ENCODE results near the gene MYOCOS. TPM values are rescaled to one million over a fixed set of nuclear protein-coding genes. Genes with fewer than 3 reads are reported as not detected.
"Not testable (repeated sequence)": the region's sequence is repeated elsewhere in the genome, so short reads cannot be mapped to it uniquely, and the experiment has no call there.

The MYOCOS gene
- total RNA-seq, 2 donors from 2014 or later = not detected

DNA sequence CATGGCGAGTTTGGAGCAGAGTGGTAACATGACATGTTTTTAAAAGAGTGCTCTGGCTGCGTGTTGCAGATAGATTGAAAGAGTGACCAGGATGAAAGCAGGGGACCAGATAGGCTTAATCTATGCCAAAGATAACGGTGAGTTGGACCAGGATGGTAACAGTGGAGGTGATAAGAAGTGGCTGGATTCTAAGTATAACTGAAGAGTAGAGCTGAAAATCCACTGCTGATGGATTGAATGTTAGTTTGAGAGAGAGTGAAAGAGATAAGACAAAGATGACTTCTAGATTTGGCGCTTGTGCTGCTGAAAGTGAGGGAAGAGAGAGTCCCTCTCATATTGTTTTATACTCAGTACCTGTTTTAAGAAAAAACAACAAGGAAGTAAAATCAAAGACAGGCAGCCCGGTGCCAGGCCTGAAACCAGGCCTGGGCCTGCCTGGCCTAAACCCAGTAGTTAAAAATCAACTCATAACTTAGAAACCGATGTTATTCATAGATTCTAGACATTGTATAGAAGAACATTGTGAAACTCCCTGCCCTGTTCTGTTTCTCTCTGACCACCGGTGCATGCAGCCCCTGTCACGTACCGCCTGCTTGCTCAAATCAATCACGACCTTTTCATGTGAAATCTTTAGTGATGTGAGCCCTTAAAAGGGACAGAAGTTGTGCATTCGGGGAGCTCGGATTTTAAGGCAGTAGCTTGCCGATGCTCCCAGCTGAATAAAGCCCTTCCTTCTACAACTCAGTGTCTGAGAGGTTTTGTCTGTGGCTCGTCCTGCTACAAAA, 6.7 kb upstream of the MYOCOS start:
- ATAC-seq; DNase-seq; intact Hi-C loops (cut with DNase I, micrococcal nuclease): not testable (repeated sequence)

DNA sequence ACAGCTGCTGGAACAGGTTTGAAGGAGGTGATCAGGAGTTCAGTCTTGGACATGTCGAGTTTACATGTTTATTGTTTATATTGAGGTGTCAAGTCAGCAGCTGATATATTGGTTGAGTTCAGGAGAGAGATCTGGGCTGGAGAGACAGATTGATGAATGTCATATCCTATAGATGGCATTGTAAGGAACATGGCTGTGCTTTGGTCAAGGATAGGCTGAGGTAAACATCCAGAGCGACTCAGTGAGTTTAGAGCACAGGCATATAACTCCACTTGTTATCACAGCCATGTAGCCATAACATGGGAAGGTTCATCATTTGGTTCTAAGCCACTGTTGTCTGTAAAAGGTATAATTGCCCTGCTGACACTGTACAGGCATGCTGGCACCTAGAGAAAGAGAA, 5.5 kb upstream of the MYOCOS start:
- no peak for DNase-seq
- intact Hi-C loops (cut with DNase I, micrococcal nuclease) = no loop called here
- no peak for ATAC-seq

DNA sequence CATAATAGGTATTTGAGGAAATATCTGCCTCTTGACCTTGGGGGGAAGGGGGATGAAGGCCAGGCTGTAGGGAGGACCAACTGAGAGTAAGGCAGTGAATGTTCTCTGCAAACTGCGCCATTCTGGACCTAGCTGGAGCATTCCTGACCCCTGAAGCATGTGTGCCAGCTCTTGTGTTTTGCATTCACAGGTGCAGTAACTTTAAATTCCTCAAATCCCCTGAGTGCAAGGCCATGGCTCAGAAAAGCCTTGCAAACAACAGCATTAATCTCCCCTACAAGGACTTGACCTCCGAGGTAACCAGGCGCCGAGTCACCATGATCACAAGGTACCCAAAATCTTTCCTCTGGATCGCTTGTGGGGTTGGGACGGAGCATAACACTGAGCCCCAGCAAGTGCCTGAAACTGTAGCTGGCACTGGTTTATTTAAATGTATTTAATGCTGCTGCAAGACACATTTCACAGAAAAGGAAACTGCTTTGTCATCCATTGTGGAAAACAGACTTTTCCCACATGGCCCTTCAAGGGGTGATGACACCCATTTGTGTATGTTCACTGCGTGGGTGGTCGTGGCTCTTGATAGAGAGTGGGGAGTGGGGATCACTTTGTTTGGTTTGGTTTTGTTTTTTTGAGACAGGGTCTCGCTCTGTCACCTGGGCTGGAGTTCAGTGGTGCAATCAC, 1.7 kb downstream of the MYOCOS start:
- DNase-seq = no peak
- intact Hi-C loops (cut with DNase I, micrococcal nuclease) = no loop called here
- ATAC-seq = no peak

DNA sequence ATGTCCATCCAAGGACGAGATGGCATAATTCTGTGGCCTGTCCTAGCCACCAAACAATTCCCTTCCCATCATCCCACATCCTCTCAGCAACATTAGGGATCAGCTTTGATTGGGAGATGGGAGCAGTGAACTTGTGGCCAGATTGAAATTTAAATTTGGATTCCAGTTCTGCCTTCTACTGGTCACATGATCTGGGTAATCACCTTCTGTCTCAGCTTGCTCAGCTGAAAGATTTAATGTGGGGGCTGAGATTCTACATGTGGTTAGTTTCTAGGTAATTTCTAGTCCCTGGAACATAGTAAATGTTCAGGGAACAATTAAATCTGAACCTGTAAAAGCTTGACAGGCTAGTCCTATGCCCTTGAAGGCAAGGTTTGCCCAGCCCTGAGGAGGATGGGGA, 3.2 kb downstream of the MYOCOS start:
- intact Hi-C loops (cut with DNase I, micrococcal nuclease) = no loop called here
- no peak for DNase-seq
- ATAC-seq = no peak

DNA sequence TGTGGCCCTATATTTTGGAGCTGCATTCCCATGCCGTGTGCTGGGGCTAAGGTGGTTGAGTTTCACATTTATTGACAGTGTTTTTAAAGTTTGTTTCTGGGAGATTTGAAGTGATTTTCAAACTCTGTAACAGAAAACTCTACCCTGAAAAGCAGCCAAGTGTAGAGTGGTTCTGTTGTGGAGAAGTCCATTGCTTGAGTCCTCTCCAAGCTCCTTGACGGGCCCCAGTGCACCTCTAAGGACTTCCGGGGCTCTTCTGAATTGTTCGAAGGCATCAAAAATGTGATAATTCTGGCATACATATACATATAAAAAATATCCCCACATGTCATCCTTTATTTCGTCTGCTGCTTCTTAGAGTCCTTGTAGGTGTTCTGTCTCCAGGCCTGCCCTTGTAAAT, 5.0 kb downstream of the MYOCOS start:
- no peak for DNase-seq
- intact Hi-C loops (cut with DNase I, micrococcal nuclease) = no loop called here

DNA sequence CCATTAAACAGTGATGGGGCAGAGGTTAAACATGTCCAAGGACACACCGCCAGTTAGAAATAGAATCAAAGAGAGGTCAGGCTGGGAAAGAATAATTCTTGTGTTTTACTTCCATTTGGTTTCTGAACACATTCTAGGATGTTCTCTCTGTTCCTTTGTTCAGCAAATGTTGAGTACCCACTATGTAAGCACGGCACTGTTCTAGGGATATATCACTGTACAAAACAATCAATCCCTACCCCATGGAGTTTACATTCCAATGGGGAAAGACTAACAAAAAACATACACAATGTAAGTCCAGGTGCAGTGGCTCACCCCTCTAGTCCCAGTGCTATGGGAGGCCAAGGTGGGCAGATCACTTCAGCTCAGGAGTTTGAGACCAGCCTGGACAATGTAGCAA, 6.2 kb downstream of the MYOCOS start:
- DNase-seq = no peak
- ATAC-seq = no peak
- intact Hi-C loops (cut with DNase I, micrococcal nuclease) = no loop called here

More for the DNA sequence above, 5.0 kb downstream of the MYOCOS start:
- no peak for ATAC-seq

DNA sequence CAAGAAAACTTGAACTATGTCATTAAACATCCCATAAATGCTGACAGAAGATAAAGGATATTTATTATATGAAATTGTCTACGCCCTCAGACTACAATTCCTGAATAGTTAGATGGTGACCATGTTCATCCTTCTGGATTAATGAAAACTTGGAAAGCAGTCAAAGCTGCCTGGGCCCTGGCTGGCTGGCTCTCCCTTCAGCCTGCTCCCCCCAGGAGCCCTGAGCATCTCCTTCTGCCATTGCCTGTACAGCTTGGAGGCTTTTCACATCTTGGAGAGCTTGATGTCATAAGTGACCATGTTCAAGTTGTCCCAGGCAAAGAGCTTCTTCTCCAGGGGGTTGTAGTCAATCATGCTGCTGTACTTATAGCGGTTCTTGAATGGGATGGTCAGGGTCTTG, 13.6 kb downstream of the MYOCOS start:
- DNase-seq (no peak), ATAC-seq (no peak)
- intact Hi-C loops (cut with DNase I, micrococcal nuclease) = no loop called here

DNA sequence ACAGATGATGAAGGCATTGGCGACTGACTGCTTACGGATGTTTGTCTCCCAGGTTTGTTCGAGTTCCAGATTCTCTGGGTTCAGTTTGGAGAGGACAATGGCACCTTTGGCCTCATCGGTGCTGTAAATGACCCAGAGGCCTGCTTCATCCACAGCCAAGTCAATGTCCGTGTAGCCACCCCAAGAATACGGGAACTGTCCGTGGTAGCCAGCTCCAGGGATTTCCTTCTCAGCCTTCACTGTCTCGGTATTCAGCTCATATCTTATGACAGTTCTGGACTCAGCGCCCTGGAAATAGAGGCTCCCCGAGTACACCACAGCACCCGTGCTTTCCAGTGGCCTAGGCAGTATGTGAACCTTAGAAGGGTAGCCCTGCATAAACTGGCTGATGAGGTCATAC, 14.1 kb downstream of the MYOCOS start:
- intact Hi-C loops (cut with DNase I, micrococcal nuclease) = no loop called here
- ATAC-seq = no peak
- no peak for DNase-seq

DNA sequence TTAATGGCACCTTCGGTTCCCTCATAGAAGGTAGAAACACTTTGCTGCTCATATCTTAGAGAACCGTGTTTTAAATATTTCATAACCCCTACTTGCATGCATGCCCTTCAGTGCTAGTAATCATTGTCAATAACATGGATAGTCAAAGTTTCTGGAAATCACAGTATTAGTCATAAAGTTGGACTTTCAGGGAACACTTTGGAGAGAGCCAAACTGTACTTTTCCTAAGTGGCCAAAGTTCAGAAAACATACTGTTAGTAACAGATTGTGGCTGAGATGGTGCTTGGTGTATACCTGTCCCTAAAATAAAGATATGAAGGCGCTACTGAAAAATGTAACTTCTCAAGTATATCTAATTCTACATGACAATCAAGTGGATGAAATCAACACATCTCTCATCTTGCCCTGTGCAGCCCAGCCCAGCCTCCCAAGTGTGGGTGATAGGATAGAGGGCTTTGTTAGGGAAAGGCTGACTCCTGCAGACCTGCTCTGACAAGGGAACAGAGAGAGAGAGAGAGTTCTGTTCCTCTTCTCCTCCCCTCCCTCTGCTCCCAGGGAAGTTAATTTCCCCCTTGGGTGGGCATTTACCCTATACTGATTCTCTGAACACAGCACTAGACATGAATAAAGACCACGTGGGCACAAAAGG, 16.0 kb downstream of the MYOCOS start:
- DNase-seq (no peak), ATAC-seq (no peak)
- intact Hi-C loops (cut with DNase I, micrococcal nuclease) = no loop called here

DNA sequence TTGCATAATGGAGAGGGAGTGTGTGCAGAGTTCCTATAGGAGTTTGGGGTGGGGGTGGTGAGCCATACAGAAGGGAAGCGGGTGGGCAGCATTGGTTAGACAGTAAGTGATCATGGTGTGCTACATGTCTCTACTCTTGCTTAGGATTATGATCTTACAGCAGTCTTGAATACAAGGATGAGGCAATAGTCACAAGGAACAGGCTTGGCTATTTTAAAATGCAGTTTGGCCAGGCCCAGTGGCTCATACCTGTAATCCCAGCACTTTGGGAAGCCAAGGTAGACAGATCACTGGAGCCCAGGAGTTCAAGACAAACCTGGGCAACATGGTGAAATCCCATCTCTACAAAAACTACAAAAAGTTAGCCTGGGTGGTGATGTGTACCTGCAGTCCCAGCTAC, 18.2 kb downstream of the MYOCOS start:
- intact Hi-C loops (cut with DNase I, micrococcal nuclease) = loop anchor here in 1 of 2 donors (10.0 kb wide), 1 partner anchor 345 kb away; no protein-coding TSS in a partner anchor
- ATAC-seq (no peak), DNase-seq (no peak)

DNA sequence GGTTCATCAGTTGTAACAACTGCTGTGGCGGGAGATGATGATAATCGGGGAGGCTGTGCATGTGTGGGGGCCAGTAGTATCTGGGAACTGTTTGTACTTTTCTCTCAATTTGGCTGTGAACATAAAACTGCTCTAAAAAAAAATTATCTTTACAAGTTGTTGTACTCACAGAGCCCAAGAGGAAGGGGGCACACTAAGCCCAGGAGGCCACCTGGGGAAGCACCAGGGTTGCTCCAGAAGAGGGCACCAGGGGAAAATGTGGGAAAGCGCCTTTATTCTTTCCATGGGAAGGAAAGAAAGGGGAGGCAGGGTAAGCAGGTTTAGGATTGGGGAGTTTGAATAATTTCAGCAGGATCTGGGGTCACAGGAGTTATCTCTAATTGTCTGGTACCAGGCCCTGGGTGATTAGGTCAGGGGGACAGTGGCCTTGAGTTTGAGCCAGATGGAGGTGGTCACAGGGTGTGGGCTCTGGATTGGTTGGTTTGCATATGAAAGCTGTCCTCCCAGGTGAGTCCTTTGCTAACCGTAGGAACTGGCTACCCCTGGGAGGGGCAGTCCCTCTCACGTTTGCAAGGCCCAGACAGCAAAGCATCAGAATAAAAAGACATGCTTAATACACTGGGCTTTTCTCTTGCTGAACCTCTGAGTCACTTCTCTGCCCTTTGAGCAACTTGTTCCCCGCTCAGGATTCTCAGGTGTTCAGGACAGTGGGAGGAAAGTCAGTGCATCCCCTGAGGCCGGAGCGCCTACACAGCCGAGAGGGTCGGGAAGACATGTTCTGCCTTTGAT, 19.2 kb downstream of the MYOCOS start:
- intact Hi-C loops (cut with DNase I, micrococcal nuclease) = loop anchor here in 1 of 2 donors (10.0 kb wide), 1 partner anchor 344 kb away; no protein-coding TSS in a partner anchor
- no peak for ATAC-seq
- no peak for DNase-seq

DNA sequence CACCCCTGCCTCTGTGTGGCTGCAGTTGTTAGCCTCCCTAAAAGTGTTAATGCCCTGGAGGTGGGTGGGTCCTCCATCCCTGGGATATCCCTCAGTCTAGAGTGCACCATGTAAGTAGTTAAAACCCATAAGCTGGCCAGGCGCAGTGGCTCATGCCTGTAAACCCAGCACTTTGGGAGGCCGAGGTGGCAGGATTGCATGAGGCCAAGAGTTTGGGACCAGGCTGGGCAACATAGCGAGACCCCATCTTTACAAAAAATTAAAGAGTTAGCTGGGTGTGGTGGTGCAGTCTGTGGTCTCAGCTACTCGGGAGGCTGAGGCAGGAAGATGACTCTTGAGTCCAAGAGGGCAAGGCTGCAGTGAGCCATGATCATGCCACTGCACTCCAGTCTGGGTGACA, 20.2 kb downstream of the MYOCOS start:
- intact Hi-C loops (cut with DNase I, micrococcal nuclease) = loop anchor here in 1 of 2 donors (10.0 kb wide), 1 partner anchor 343 kb away; no protein-coding TSS in a partner anchor
- ATAC-seq = no peak
- DNase-seq = no peak

DNA sequence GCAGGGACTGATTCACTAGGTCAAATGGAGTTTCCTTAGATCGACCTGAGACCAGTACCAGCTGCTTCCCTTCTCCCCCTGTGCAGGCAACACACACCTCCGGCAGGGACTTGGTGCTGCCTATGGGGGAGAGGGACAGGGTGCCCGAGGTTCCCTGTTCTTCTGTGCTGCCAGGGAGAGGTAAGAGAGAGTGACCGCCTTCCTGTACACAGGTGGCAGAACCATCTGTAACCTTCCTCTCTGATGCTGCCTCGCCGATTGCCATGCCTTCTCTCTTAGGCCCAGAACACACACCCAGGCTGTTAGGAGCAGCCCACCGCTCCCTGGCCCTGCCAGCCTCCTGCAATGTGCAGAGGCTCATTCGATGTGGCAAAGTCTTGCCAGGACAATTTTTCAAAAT, 21.1 kb downstream of the MYOCOS start:
- intact Hi-C loops (cut with DNase I, micrococcal nuclease) = loop anchor here in 1 of 2 donors (10.0 kb wide), 1 partner anchor 342 kb away; no protein-coding TSS in a partner anchor

DNA sequence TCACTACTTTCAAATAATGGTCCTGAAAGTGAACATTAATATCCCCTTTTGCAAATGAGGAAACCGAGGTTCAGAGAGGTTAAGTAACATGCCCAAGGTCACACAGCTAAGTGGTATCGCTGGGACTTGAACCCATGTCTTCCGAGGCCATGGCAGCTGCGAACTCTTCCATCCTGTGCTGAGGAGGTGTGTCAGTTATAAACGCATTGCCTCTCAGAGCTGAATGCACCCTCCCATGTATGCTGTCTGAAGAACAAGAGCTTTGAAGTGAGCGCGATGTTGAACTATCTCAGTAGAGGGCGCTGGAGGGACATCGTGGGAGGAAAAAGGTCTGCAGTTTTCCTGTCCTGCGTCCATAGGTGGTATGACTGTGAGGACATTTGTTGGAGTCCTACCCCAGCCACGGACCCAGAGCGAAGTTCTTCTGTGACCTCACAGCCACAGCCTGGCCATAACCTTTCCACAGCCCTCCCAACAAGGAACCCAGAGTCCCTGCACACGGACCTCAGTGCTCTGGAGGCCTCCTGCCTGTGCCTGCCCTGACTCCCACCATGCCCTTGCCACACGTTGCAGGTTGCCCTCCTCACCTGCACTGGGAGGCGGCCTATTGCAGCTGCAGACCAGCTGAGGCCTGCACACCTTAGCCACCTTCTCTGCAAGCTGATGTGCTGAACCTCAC, 22.9 kb downstream of the MYOCOS start:
- intact Hi-C loops (cut with DNase I, micrococcal nuclease) = loop anchor here in 1 of 2 donors (2.0 to 10.0 kb wide), 2 partner anchors 72 to 340 kb away; no protein-coding TSS in a partner anchor
- ATAC-seq = peak; percentile 93
- DNase-seq = peak; percentile 69 to 78

More for the DNA sequence above, 21.1 kb downstream of the MYOCOS start:
- ATAC-seq (no peak), DNase-seq (no peak)

DNA sequence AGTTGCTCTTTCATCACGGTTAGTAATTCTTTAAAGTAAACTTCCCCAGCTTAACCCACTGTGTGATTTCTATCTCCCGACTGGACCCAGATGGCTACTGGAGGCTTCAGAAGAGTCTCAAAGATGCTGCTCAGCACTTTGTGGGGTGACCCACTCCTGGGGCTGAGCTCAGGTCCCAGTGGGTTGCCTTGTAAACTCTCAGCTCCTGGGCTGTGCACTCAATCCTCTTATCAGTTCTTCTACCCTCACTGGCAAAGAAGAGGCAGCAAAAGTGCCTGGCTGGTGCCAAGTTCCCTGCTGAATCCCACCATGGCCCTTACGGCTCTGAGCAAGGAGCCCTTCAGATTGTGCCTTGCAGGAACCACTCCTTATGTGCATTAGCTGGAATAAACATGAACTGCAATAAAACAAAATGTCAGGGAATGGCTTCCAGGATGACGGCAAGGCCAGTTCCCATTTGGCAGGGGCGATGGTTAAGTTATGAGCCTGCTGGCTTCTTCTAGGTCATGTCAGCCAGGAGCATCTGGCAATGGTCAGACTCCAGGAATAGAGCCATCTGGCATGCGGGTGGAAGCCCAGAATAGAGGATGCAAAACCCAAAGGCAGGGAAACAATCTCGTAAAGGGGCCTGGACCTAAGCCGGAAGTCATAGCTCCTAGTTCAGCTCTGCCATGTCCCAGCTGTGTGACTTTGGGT, 23.7 kb downstream of the MYOCOS start:
- intact Hi-C loops (cut with DNase I, micrococcal nuclease) = loop anchor here in 1 of 2 donors (2.0 to 10.0 kb wide), 2 partner anchors 71 to 339 kb away; no protein-coding TSS in a partner anchor
- DNase-seq = peak; percentile 37 to 78
- ATAC-seq = peak; percentile 51

DNA sequence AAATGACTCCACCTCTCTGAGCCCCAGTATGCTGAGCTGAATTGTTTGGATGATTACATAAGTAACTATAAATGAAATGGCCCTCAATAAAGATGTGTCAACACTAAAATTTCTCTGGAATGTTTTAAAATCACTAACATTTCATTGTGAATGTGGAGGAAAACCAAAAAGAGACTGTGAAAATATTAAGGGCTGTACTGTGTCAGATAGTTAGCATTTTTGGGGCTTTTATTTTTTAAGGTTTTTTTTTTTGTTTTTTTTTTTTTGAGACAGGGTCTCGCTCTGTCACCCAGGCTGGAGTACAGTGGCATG, 24.2 kb downstream of the MYOCOS start:
- DNase-seq (no peak), ATAC-seq (no peak)
- intact Hi-C loops (cut with DNase I, micrococcal nuclease) = loop anchor here in 1 of 2 donors (10.0 kb wide), 1 partner anchor 339 kb away; no protein-coding TSS in a partner anchor

DNA sequence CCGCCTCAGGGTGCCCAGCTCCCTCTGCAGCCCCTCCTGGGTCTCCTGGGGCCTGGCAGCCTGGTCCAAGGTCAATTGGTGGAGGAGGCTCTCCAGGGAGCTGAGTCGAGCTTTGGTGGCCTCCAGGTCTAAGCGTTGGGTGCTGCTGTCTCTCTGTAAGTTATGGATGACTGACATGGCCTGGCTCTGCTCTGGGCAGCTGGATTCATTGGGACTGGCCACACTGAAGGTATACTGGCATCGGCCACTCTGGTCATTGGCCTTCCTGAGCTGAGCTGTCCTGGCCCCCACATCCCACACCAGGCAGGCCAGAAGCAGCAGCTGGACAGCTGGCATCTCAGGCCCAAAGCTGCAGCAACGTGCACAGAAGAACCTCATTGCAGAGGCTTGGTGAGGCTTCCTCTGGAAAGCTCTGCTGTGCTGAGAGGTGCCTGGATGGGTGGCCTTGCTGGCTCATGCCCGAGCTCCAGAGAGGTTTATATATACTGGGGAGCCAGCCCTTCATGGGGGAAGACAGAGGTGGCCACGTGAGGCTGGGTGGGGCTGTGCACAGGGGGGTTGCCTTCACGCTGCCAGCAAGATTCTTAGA, 30.3 kb downstream of the MYOCOS start, which contains the start of gene MYOC:
Gene MYOC (minus strand): TSS at position 455 of the 589 bp plus-strand sequence. CDS start 77 bp downstream, at position 378.
- DNase-seq (no peak), ATAC-seq (no peak)
- intact Hi-C loops (cut with DNase I, micrococcal nuclease) = no loop called here

All from left colon (tissue), 2 donors.